Adrenal gland (tissue), 5 donors: Measurements from ENCODE around the gene EMX1.

Source experiments
- CTCF ChIP-seq, 6 experiments: fragments of 450-650 bp in 4 of 6; fragments of 200-600 bp in 2 of 6; sonication (generic) in 1 of 6; IDR thresholded peaks; 1 replicate in 5 of 6; 2 replicates in 1 of 6; pipeline versions ENCODE4 v1.5.1 to v1.8.0; 2016 to 2021; ENCODE audit warnings: antibody characterized with exemption in 6 of 6, mild to moderate bottlenecking in 2 of 6, moderate library complexity in 1 of 6
- POLR2A ChIP-seq, 2 donors: fragments of 450-650 bp; IDR thresholded peaks; one replicate each; pipeline ENCODE4 v1.6.1; 2017; ENCODE audit warnings: antibody characterized with exemption in 2 of 2, mild to moderate bottlenecking in 2 of 2, moderate library complexity in 1 of 2
- donor health status: DM: no; HTN: no; CAD: no.

GRCh38 chr2:72959995-72960981 lies 43.0 kb downstream of the EMX1 start:
- TF ChIP-seq CTCF (IDR thresholded peaks at IDR 0.05), result no peak
- TF ChIP-seq POLR2A (IDR thresholded peaks at IDR 0.05), result no peak
